Measurements from ENCODE around the gene CNOT3. TPM values are rescaled to one million over a fixed set of nuclear protein-coding genes. Genes with fewer than 3 reads are reported as not detected.
A peak's percentile ranks its signal among the peaks of the same experiment; 100 is the strongest.

The CNOT3 gene
- total RNA-seq, 1 donor from 2014 or later, result 6.1 TPM

DNA sequence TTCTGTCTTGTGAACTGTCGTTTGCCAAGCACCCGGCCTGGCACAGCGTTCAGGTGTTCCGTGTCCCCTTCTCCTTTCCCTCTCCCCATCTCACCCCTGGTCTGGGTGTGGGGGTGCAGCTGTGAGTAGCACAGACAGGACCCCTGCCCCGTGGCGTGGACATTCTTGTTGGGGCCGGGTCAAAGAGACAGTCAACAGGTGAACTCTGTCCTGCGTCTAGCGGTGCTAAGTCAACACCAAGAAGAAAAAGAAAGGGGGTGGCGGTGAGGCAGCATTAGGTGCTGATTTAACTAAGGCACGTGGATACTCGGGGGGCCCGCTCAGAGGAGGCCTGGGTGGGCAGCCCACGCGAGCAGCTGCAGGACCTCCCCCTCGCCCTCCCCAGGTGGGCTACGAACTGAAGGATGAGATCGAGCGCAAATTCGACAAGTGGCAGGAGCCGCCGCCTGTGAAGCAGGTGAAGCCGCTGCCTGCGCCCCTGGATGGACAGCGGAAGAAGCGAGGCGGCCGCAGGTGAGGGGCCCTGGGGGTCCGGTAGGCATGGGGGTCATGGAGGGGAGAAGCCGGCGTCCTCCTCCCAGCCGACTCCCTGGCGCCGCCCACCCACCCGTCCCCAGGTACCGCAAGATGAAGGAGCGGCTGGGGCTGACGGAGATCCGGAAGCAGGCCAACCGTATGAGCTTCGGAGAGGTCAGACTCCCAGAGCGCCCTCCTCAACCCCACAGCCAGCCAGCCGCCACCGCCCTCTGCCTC is 9.7 kb upstream of the CNOT3 start:
- TF ChIP-seq, protein P1, sequence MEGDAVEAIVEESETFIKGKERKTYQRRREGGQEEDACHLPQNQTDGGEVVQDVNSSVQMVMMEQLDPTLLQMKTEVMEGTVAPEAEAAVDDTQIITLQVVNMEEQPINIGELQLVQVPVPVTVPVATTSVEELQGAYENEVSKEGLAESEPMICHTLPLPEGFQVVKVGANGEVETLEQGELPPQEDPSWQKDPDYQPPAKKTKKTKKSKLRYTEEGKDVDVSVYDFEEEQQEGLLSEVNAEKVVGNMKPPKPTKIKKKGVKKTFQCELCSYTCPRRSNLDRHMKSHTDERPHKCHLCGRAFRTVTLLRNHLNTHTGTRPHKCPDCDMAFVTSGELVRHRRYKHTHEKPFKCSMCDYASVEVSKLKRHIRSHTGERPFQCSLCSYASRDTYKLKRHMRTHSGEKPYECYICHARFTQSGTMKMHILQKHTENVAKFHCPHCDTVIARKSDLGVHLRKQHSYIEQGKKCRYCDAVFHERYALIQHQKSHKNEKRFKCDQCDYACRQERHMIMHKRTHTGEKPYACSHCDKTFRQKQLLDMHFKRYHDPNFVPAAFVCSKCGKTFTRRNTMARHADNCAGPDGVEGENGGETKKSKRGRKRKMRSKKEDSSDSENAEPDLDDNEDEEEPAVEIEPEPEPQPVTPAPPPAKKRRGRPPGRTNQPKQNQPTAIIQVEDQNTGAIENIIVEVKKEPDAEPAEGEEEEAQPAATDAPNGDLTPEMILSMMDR (IDR thresholded peaks at IDR 0.05; ENCODE audit: insufficient read depth, low read length, severe bottlenecking), result no peak
- H3K4me3 ChIP-seq (ENCODE audit: low read depth, low read length), result no peak overlapping the region
- FAIRE-seq (no peak), DNase-seq (ENCODE audit: low read depth) (no peak)
- no peaks in the 10 kb centered on the region for H3K27me3 ChIP-seq (ENCODE audit: control insufficient read depth, insufficient read depth, low read length)
- H3K36me3 ChIP-seq (ENCODE audit: control insufficient read depth, insufficient read depth, low read length), result peaks cover 25% of the 10 kb centered on the region

DNA sequence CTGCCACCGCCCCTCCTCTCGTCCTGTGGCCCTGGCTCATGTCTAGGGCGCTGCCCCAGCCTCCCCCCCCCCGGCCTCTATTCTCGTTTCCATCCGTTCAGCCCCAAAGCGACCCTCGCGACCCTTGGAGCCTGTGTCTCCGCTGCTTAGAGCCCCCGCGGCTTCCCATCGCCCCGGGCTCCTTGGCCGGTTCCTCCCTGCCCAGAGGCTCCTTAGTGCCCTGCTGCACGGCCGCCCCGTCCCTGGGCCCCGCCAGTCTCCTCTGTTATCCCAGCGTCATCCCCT is 9.2 kb upstream of the CNOT3 start:
- no peaks in the 10 kb centered on the region for H3K27me3 ChIP-seq (ENCODE audit: control insufficient read depth, insufficient read depth, low read length)
- peaks cover 21% of the 10 kb centered on the region for H3K36me3 ChIP-seq (ENCODE audit: control insufficient read depth, insufficient read depth, low read length)
- FAIRE-seq (no peak), DNase-seq (ENCODE audit: low read depth) (no peak)
- TF ChIP-seq, protein P1 (IDR thresholded peaks at IDR 0.05; ENCODE audit: insufficient read depth, low read length, severe bottlenecking), result no peak
- no peak overlapping the region for H3K4me3 ChIP-seq (ENCODE audit: low read depth, low read length)

DNA sequence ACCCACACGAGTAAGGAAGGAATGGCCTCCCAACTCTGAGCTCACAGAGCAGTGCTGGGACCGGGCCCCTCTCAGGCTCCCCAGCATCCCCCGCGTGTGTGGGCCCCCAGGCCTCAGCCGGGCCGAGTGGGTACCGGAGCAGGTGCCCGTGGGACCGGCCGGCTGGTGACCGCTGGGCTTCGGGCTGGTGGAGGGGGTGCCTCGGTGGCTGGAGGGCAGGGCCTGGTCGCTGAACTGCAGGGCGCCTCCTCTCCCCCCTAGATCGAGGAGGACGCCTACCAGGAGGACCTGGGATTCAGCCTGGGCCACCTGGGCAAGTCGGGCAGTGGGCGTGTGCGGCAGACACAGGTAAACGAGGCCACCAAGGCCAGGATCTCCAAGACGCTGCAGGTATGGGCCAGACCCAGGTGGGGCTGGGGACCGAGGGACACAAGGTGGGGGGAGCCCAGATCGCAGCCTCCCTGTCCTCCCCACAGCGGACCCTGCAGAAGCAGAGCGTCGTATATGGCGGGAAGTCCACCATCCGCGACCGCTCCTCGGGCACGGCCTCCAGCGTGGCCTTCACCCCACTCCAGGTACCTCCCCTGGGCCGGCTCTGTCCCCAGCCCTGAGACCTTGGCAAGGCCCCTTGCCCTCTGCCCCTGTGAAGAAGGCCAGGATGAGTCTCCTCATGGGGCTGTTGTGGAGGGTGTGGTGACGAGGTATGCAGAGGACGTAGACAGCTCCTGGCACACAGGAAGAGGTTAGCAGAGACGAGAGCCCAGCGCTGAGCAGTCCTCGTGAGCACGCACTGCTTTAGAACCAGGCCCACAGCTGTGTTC is 8.6 kb upstream of the CNOT3 start:
- no peak for FAIRE-seq
- TF ChIP-seq, protein P1 (IDR thresholded peaks at IDR 0.05; ENCODE audit: insufficient read depth, low read length, severe bottlenecking), result no peak

DNA sequence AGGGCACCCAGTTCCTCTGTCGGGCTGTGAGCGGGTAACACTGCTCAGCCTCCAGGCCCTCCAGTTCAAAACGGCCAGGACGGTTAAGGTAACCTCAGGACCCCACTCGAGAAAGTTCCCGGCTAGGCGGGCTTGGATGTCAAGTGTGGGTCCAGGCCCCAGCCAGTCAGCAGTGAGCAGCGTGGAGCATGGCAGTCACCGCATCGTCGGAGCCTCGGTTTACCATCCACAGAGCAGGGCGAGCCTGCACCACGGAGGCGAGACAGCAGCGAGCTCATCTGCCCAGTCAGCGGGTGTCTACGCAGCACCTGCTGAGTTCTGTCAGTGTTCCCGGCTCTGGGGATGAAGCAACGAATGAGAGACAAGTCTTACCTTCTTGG is 8.0 kb upstream of the CNOT3 start:
- TF ChIP-seq, protein P1 (IDR thresholded peaks at IDR 0.05; ENCODE audit: insufficient read depth, low read length, severe bottlenecking), result no peak
- no peak for FAIRE-seq
- H3K36me3 ChIP-seq (ENCODE audit: control insufficient read depth, insufficient read depth, low read length), result peaks cover 15% of the 10 kb centered on the region

More for the DNA sequence above, 8.6 kb upstream of the CNOT3 start:
- Histone ChIP-seq H3K4me3 (ENCODE audit: low read depth, low read length) (no peak overlapping the region), H3K36me3 (ENCODE audit: control insufficient read depth, insufficient read depth, low read length) (peaks cover 18% of the 10 kb centered on the region), H3K27me3 (ENCODE audit: control insufficient read depth, insufficient read depth, low read length) (no peaks in the 10 kb centered on the region)
- no peak for DNase-seq (ENCODE audit: low read depth)

DNA sequence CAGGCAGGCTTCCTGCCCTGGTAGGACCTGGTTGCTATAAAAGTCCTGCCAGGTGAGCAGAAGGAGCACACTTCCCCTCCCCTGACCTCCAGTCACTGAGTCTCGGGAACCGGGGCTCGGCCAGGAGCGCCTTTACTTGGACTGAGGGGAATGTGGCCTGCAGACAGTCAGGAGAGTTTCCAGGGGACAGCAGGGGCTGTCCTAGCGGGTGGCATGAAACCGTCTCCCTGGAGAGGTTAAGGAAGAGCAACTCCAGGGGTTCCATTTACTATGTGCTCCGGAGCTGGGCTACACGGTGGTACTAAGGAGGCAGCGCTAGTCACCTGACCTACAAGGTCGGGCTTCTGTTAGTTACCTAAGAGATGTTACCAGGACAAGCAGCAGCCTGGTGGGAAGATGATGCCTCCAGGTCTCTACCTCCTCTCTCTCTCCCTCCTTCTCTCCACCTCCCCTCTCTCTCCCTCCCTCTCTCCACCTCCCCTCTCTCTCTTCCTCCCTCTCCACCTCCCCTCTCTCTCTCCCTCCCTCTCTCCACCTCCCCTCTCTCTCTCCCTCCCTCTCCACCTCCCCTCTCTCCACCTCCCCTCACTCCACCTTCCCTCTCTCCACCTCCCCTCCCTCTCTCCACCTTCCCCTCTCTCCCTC is 4.1 kb upstream of the CNOT3 start:
- TF ChIP-seq, protein P1 (IDR thresholded peaks at IDR 0.05; ENCODE audit: insufficient read depth, low read length, severe bottlenecking), result no peak
- DNase-seq (ENCODE audit: low read depth) (peak; percentile 32), FAIRE-seq (no peak)
- H3K27me3 ChIP-seq (ENCODE audit: control insufficient read depth, insufficient read depth, low read length), result no peaks in the 10 kb centered on the region
- H3K4me3 ChIP-seq (ENCODE audit: low read depth, low read length), result no peak overlapping the region
- peaks cover 4% of the 10 kb centered on the region for H3K36me3 ChIP-seq (ENCODE audit: control insufficient read depth, insufficient read depth, low read length)

More for the DNA sequence above, 8.0 kb upstream of the CNOT3 start:
- Histone ChIP-seq H3K4me3 (ENCODE audit: low read depth, low read length) (no peak overlapping the region), H3K27me3 (ENCODE audit: control insufficient read depth, insufficient read depth, low read length) (no peaks in the 10 kb centered on the region)
- DNase-seq (ENCODE audit: low read depth), result no peak
